Measurements from ENCODE around the gene DNASE1. TPM values are rescaled to one million over a fixed set of nuclear protein-coding genes. Genes with fewer than 3 reads are reported as not detected.

The DNASE1 gene
- total and polyA plus RNA-seq, 9 of the 15 experiments (the other 6 are each of a cell fraction or from before 2014, with no cell fraction given): 0.53 to 10.1 (median 5.9) TPM

GRCh38 chr16:3668626-3669025 is 14.1 kb downstream of the DNASE1 start:
- CTCF ChIA-PET (ENCODE audit: low intra/inter-chr PET ratio): no interaction called here
- peaks cover 87% of the 10 kb centered on the region; the same call in 2 of the 3 replicates for H3K36me3 ChIP-seq (ENCODE audit: control insufficient read depth, insufficient read depth, low read length)
- H3K4me3 ChIP-seq: no peak overlapping the region
- in situ Hi-C loops (cut with MboI): no loop called here
- H3K79me2 ChIP-seq (ENCODE audit: control insufficient read depth, insufficient read depth, low read length): no peaks in the 10 kb centered on the region
- TF ChIP-seq ILF3 (IDR thresholded peaks at IDR 0.05; ENCODE audit: borderline replicate concordance) (no peak), RCOR1 (IDR thresholded peaks at IDR 0.05; ENCODE audit: borderline replicate concordance in 1 of 2, low read depth in 2 of 2, low read length in 2 of 2) (no peak), ZNF512 (tag; IDR thresholded peaks at IDR 0.05) (no peak), ZNF507 (tag; conservative IDR thresholded peaks at IDR 0.05) (no peak), YBX1 (IDR thresholded peaks at IDR 0.05) (no peak), ETV5 (CRISPR knock-in tag; IDR thresholded peaks at IDR 0.05; ENCODE audit: low read depth) (no peak), ZNF76 (CRISPR knock-in tag; IDR thresholded peaks at IDR 0.05; ENCODE audit: borderline replicate concordance) (no peak)
- H3K9me1 ChIP-seq (ENCODE audit: control insufficient read depth, insufficient read depth, low read length): no peaks in the 10 kb centered on the region
- no TSS peak for BruUV-seq (replicated peaks)
- no peak overlapping the region for H3K4me2 ChIP-seq (ENCODE audit: insufficient read depth, low read length)
- no peak for ATAC-seq
- whole genome bisulfite sequencing (ENCODE audit: insufficient coverage, low coverage, missing lambda C conversion rate): 95% methylated on average over 9 of the region's 11 CpGs
- no peaks in the 10 kb centered on the region for H3K9me3 ChIP-seq (replicated peaks; ENCODE audit: control insufficient read depth, insufficient read depth, low read depth, low read length)
- DNase-seq (ENCODE audit: extremely low read depth in 1 of 4, low spot score in 3 of 4): no peak
- FAIRE-seq: no peak
- POLR2A ChIA-PET: interaction anchor here (0.6 to 1.1 kb wide), 3 partner anchors 9 to 58 kb away, joined by 3 to 4 read pairs (median 3); no protein-coding TSS in a partner anchor
- H3K9ac ChIP-seq (ENCODE audit: insufficient read depth in 1 of 2, low read depth in 2 of 2, low read length in 2 of 2): no peak overlapping the region
- H3K4me1 ChIP-seq (replicated peaks in 1 of 2; ENCODE audit: control insufficient read depth in 2 of 2, insufficient read depth in 2 of 2, low read length in 2 of 2): peaks cover 0 to 5% of the 10 kb centered on the region in 2 experiments; a peak in 2 of 5 replicates
- intact Hi-C loops (cut with micrococcal nuclease): no loop called here
- no peak overlapping the region for H2AFZ ChIP-seq (ENCODE audit: low read depth, low read length)
- no peaks in the 10 kb centered on the region; the same call in 1 of the 2 replicates for H4K20me1 ChIP-seq (replicated peaks; ENCODE audit: control insufficient read depth, insufficient read depth, low read length)
- H3K27me3 ChIP-seq (ENCODE audit: control insufficient read depth in 2 of 2, insufficient read depth in 2 of 2, low read length in 2 of 2): no peaks in the 10 kb centered on the region
- H3K27ac ChIP-seq (ENCODE audit: extremely low read depth, low read depth, low read length): no peak overlapping the region
